Upper lobe of left lung (tissue), 6 donors: ENCODE results near the gene MGAT4B. TPM values are rescaled to one million over a fixed set of nuclear protein-coding genes. Genes with fewer than 3 reads are reported as not detected.
A peak's percentile ranks its signal among the peaks of the same experiment; 100 is the strongest.

Experiments used
- ATAC-seq, 2 donors: fragments of 200-7000 bp; cut with Tn5 transposase; one replicate each; pipeline ENCODE4 v1.9.1; 2022; ENCODE audit warnings: mild to moderate bottlenecking in 2 of 2, moderate library complexity in 2 of 2; ENCODE audit not compliant: low FRiP score in 2 of 2
- DNase-seq, 2 donors: peaks; one replicate each; pipeline ENCODE4 v3.0.0-alpha.2; 2019 to 2020
- H3K27ac ChIP-seq, 4 donors: fragments of 200-600 bp; sonication (generic); one replicate each; pipeline ENCODE4 v1.5.1; 2016 to 2019
- H3K27me3 ChIP-seq, 4 donors: fragments of 200-600 bp; sonication (generic); one replicate each; pipeline ENCODE4 v1.5.1; 2017 to 2019
- H3K36me3 ChIP-seq, 4 donors: fragments of 200-600 bp; sonication (generic); one replicate each; pipeline ENCODE4 v1.5.1; 2016 to 2019
- H3K4me1 ChIP-seq, 4 donors: fragments of 200-600 bp; sonication (generic); one replicate each; pipeline ENCODE4 v1.5.1; 2018 to 2019
- H3K4me3 ChIP-seq, 4 donors: fragments of 200-600 bp; sonication (generic); one replicate each; pipeline ENCODE4 v1.5.1; 2017 to 2019; ENCODE audit warnings: mild to moderate bottlenecking in 2 of 4, moderate library complexity in 1 of 4
- H3K9me3 ChIP-seq, 4 donors: fragments of 200-600 bp; sonication (generic); one replicate each; pipeline ENCODE4 v1.5.1; 2018 to 2019
- CTCF ChIP-seq, 6 experiments: fragments of 450-650 bp in 4 of 6; fragments of 200-600 bp in 2 of 6; sonication (generic) in 2 of 6; IDR thresholded peaks; one replicate each; pipeline ENCODE4 v1.5.1; 2016 to 2019; ENCODE audit warnings: antibody characterized with exemption in 6 of 6
- EP300 ChIP-seq, 4 donors: sonication (generic); formaldehyde crosslinking; IDR thresholded peaks; one replicate each; pipeline ENCODE4 v1.5.1; 2017; ENCODE audit warnings: antibody characterized with exemption in 4 of 4, control low read depth in 2 of 4
- POLR2A ChIP-seq, 4 donors: fragments of 450-650 bp; IDR thresholded peaks; one replicate each; pipeline ENCODE4 v1.5.1; 2016 to 2017; ENCODE audit warnings: antibody characterized with exemption in 4 of 4, mild to moderate bottlenecking in 2 of 4
- POLR2AphosphoS5 ChIP-seq, 2 donors: sonication (generic); formaldehyde crosslinking; IDR thresholded peaks; one replicate each; pipeline ENCODE4 v1.5.1; 2017; ENCODE audit warnings: antibody characterized with exemption in 2 of 2
- WGBS, 2 donors: methylation state at CpG; one replicate each; pipeline ENCODE4 v1.1.5; 2017 to 2018; 5-methylcytosine and 5-hydroxymethylcytosine counted together
- total RNA-seq, 6 donors: library from RNA; depleted of rRNA in 4 of 6; stranded (reverse); fragments of >200 nt in 4 of 6; gene quantifications; one replicate each; pipeline versions ENCODE4 v1.1.0 to v1.2.1, GENCODE V29; 2016 to 2021
- donor health status: DM: no; HTN: no; CAD: no; lungs with moderate emphysema.
- donor health status: DM: no; HTN: yes; CAD: no; lungs with severe emphysema.

Gene MGAT4B
- total RNA-seq, 6 donors from 2014 or later = 107 to 266 (median 158) TPM

DNA sequence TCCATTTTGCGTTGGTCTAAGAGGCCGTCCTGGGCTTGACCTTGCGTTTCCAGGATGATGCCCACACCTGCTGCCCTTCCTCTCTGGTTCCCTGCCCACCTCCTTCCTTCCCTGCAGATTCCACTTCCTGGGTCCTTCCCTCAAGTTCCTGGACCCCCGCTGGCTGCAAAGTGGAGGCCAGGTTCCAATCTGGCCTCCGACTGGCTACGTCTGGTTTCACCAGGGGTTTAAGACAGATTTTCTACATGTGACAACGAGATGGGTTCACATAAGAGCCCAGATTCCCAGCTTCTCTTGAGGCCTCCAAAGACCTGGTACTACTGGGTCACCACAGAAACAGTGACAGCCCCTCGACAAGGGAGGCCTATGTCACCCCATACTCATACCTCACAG, 2.1 kb downstream of the MGAT4B start:
- no peaks in the 10 kb centered on the region for H3K9me3 ChIP-seq
- WGBS, 2 donors = 81 to 91% methylated on average over 6 to 8 of the region's 8 CpGs
- peaks cover 4 to 21% (median 19%) of the 10 kb centered on the region in 4 donors for H3K36me3 ChIP-seq
- ATAC-seq (no peak), DNase-seq (no peak)
- H3K27me3 ChIP-seq = no peaks in the 10 kb centered on the region
- H3K4me1 ChIP-seq = peaks cover 37 to 58% (median 41%) of the 10 kb centered on the region in 4 donors
- peak overlapping the region in 3 of 4 donors; percentile 12 to 97 (median 93) for H3K27ac ChIP-seq
- H3K4me3 ChIP-seq = peak overlapping the region in 1 of 4 donors; percentile 99
- TF ChIP-seq POLR2AphosphoS5 (IDR thresholded peaks at IDR 0.05) (no peak), EP300 (IDR thresholded peaks at IDR 0.05) (no peak), POLR2A (IDR thresholded peaks at IDR 0.05) (no peak), CTCF (IDR thresholded peaks at IDR 0.05) (no peak)

DNA sequence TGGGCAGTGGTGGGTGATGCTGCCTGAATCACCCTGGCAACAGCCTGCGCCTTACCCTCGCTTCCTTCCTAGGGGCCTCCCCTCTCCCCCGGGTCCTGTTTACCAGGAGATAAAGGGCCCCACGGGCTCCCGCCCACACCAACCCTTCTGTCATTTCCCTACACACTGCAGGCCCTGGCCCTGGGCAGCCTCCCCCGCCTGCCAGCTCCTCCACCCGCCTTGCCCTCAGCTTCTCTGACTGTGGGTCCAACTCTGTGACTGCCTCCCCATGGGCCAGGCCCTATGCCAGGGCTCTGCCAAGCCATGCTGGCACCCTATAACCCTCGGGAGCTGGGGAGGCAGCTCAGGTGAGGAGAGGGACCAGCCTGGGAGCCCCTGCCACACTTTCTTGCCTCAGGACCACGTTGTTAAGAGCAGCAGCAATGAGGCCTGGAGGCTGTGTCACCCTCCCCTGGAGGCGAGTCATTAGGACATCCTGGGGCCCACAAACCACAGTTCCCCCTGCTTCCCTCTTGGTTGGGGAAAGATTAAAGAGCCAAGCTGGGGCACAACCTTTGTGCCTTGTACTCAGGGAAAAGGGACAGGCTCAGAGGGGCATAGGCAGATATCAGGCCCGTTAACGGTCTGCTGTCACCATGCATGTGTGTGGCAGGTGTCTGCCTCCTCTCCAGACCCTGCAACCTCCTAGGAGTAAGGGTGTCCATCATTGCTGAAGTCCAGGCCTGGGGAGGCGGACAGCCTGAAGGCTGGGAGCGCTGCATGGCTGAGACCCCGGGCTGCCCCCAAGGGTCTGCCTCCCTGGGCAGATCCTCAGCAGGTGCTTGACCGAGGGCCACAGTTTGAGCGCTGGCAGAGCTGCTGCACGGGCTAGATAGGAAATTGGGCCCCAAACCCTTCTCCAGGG, 2.8 kb downstream of the MGAT4B start:
- Histone ChIP-seq H3K36me3 (peaks cover 11 to 27% (median 25%) of the 10 kb centered on the region in 4 donors), H3K27me3 (no peaks in the 10 kb centered on the region), H3K27ac (peak overlapping the region in 3 of 4 donors; percentile 21 to 97 (median 93)), H3K4me3 (peak overlapping the region in 1 of 4 donors; percentile 99), H3K9me3 (no peaks in the 10 kb centered on the region), H3K4me1 (peaks cover 37 to 58% (median 41%) of the 10 kb centered on the region in 4 donors)
- no peak for TF ChIP-seq CTCF (IDR thresholded peaks at IDR 0.05)
- TF ChIP-seq EP300 (IDR thresholded peaks at IDR 0.05) = no peak
- TF ChIP-seq POLR2AphosphoS5 (IDR thresholded peaks at IDR 0.05) = no peak
- no peak for TF ChIP-seq POLR2A (IDR thresholded peaks at IDR 0.05)
- ATAC-seq (no peak), DNase-seq (peak; percentile 58 to 71)
- WGBS, 2 donors = 44 to 54% methylated on average over 7 to 12 of the region's 18 CpGs

GRCh38 chr5:179802950-179803562, 3.6 kb downstream of the MGAT4B start:
- peaks cover 17 to 36% (median 34%) of the 10 kb centered on the region in 4 donors for H3K36me3 ChIP-seq
- H3K27ac ChIP-seq = peak overlapping the region in 2 of 4 donors; percentile 21 to 93
- no peaks in the 10 kb centered on the region for H3K9me3 ChIP-seq
- DNase-seq (no peak), ATAC-seq (no peak)
- no peaks in the 10 kb centered on the region for H3K27me3 ChIP-seq
- 66 to 81% methylated on average over 6 to 11 of the region's 11 CpGs for WGBS, 2 donors
- no peak for TF ChIP-seq EP300 (IDR thresholded peaks at IDR 0.05)
- no peak for TF ChIP-seq CTCF (IDR thresholded peaks at IDR 0.05)
- TF ChIP-seq POLR2A (IDR thresholded peaks at IDR 0.05) = no peak
- no peak for TF ChIP-seq POLR2AphosphoS5 (IDR thresholded peaks at IDR 0.05)
- H3K4me3 ChIP-seq = no peak overlapping the region
- H3K4me1 ChIP-seq = peaks cover 35 to 53% (median 40%) of the 10 kb centered on the region in 4 donors

DNA sequence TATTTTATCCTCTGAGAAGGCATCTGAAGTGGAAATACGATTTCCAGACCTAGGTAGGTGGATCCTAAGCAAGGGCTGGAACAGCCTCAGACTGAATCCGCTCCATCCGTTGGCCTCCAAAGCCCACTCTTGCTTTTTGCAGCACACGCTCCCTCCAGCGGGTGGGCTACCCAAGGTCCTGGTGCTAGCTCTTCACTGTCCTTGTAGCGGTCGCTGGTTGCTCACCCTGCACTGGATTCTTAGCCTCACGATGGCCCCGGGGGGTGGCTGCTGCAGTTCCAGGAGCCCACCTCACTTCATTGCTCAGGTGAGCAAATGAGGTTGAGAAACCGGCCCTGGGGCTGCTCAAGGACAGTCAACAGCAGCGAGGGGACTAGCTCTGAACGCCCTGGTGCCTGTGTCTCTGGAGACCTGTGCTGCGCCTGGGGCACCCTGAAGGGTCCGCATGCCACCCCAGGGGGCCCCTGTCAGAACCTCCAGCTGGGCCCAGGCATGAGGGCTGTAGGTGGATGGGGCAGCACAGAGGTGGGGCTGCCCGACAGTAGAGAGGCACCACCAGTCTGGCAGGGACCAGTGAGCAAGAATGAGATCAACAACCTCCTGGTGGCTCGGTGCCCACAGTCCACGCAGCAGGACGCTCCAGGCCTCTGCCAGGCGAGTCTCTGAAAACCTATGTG, 4.3 kb downstream of the MGAT4B start:
- no peak for TF ChIP-seq EP300 (IDR thresholded peaks at IDR 0.05)
- TF ChIP-seq CTCF (IDR thresholded peaks at IDR 0.05) = no peak
- no peak for TF ChIP-seq POLR2AphosphoS5 (IDR thresholded peaks at IDR 0.05)
- TF ChIP-seq POLR2A (IDR thresholded peaks at IDR 0.05) = no peak
- ATAC-seq (no peak), DNase-seq (peak in 1 of 2 donors; percentile 62)
- Histone ChIP-seq H3K9me3 (no peaks in the 10 kb centered on the region), H3K4me3 (no peak overlapping the region), H3K36me3 (peaks cover 22 to 43% (median 41%) of the 10 kb centered on the region in 4 donors), H3K4me1 (peaks cover 28 to 46% (median 37%) of the 10 kb centered on the region in 4 donors), H3K27ac (no peak overlapping the region), H3K27me3 (no peaks in the 10 kb centered on the region)
- WGBS, 2 donors = 80 to 90% methylated on average over 6 to 18 of the region's 19 CpGs
